OCI-LY7 (cell line): ENCODE results near the gene TNFRSF11A.

Experiments
- EZH2phosphoT487 ChIP-seq: fragments of 200-600 bp; sonication (generic); IDR thresholded peaks from 2 replicates; pipeline ENCODE4 v1.6.1; 2018; ENCODE audit warnings: low read depth, borderline replicate concordance, mild to moderate bottlenecking, mixed run types, antibody characterized with exemption, low read length, moderate library complexity, mixed read lengths
- TF ChIP-seq, protein P1 (sequence below): fragments of 200-600 bp; sonication (generic); conservative IDR thresholded peaks from 2 replicates; pipeline ENCODE4 v1.5.1; 2014; ENCODE audit warnings: mild to moderate bottlenecking, antibody characterized with exemption, low read length, moderate library complexity, mixed read lengths

DNA sequence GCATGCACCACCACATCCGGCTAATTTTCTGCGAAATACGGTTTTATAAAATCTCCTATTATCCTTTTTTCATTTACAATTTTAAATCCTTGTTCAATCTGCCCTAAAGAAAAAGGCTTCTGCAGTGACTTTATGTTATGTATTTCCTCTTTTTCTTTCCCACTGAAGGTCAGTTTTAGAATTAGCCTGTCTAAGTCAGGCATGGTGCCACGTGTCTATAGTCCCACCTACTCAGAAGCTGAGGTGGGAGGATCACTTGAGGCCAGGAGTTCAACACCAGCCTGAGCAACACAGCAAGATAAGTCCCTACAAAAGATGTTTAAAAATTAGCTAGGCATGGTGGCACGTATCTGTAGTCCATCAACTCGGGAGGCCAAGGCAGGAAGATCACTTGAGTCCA lies 39.8 kb upstream of the TNFRSF11A start:
- no peak for TF ChIP-seq EZH2phosphoT487
- TF ChIP-seq, protein P1, sequence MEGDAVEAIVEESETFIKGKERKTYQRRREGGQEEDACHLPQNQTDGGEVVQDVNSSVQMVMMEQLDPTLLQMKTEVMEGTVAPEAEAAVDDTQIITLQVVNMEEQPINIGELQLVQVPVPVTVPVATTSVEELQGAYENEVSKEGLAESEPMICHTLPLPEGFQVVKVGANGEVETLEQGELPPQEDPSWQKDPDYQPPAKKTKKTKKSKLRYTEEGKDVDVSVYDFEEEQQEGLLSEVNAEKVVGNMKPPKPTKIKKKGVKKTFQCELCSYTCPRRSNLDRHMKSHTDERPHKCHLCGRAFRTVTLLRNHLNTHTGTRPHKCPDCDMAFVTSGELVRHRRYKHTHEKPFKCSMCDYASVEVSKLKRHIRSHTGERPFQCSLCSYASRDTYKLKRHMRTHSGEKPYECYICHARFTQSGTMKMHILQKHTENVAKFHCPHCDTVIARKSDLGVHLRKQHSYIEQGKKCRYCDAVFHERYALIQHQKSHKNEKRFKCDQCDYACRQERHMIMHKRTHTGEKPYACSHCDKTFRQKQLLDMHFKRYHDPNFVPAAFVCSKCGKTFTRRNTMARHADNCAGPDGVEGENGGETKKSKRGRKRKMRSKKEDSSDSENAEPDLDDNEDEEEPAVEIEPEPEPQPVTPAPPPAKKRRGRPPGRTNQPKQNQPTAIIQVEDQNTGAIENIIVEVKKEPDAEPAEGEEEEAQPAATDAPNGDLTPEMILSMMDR: no peak
